Thymus (tissue), 11 donors: Measurements from ENCODE around the gene SLC39A7. TPM values are rescaled to one million over a fixed set of nuclear protein-coding genes. Genes with fewer than 3 reads are reported as not detected.

Experiments
- DNase-seq, 9 donors: peaks; one replicate each; pipeline ENCODE4 v3.0.0-alpha.2; 2013; ENCODE audit warnings: low spot score in 9 of 9, low read depth in 6 of 9, missing footprints in 1 of 9
- H3K27ac ChIP-seq, 2 donors: one replicate each; pipeline ENCODE4 v1.5.1; 2013; ENCODE audit warnings: control low read depth in 1 of 2, low read depth in 1 of 2, low read length in 1 of 2, mild to moderate bottlenecking in 1 of 2, moderate library complexity in 1 of 2
- H3K27me3 ChIP-seq, 2 donors: one replicate each; pipeline ENCODE4 v1.5.1; 2013; ENCODE audit warnings: low read length in 1 of 2; ENCODE audit not compliant: control insufficient read depth in 2 of 2, insufficient read depth in 1 of 2
- H3K36me3 ChIP-seq, 2 donors: one replicate each; pipeline ENCODE4 v1.5.1; 2013; ENCODE audit warnings: low read length in 1 of 2, mild to moderate bottlenecking in 1 of 2, moderate library complexity in 1 of 2; ENCODE audit not compliant: control insufficient read depth in 2 of 2, insufficient read depth in 2 of 2
- H3K4me1 ChIP-seq, 2 donors: one replicate each; pipeline ENCODE4 v1.5.1; 2013; ENCODE audit warnings: low read length in 2 of 2; ENCODE audit not compliant: control insufficient read depth in 2 of 2, insufficient read depth in 2 of 2
- H3K4me3 ChIP-seq, 2 donors: one replicate each; pipeline ENCODE4 v1.5.1; 2013; ENCODE audit warnings: low read length in 2 of 2, control low read depth in 1 of 2, mild to moderate bottlenecking in 1 of 2
- H3K9me3 ChIP-seq, 2 donors: one replicate each; pipeline ENCODE4 v1.5.1; 2013; ENCODE audit warnings: low read length in 1 of 2, mild to moderate bottlenecking in 1 of 2; ENCODE audit not compliant: control insufficient read depth in 2 of 2, insufficient read depth in 1 of 2
- WGBS: extraction: QIAGEN DNeasy Blood & Tissue Kit; methylation state at CpG from one replicate; pipeline ENCODE4 v1.1.7; 2013; 5-methylcytosine and 5-hydroxymethylcytosine counted together
- polyA plus RNA-seq: library from polyadenylated mRNA; stranded (reverse); fragments of 200-250 nt; gene quantifications from one replicate; pipeline ENCODE4 v1.2.3, GENCODE V29; 2013
- total RNA-seq: library from RNA; stranded (reverse); fragments of 120-200 nt; gene quantifications from one replicate; pipeline ENCODE4 v1.2.4, GENCODE V29; 2013
- donor health status: healthy.

Gene SLC39A7
- total and polyA plus RNA-seq, 2 donors, result 32.1 to 43.0 TPM

DNA sequence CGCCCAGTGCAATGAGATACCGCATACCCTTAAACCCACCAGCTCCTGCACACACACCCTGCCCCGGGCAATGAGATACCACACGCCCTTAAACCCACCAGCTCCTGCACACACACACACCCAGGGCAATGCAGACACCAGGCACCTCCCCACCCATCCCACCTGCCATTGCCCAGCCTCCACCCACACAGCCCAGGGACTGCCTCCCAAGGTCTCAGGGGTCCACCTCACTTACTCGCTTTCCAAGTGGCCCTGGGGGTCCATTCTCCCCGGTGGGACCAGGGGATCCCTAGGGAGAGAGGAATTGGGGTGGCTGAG is 32.4 kb upstream of the SLC39A7 start:
- no peak overlapping the region for H3K27ac ChIP-seq
- H3K4me1 ChIP-seq, result no peaks in the 10 kb centered on the region
- no peak overlapping the region for H3K4me3 ChIP-seq
- H3K36me3 ChIP-seq, result no peaks in the 10 kb centered on the region
- WGBS, result 79% methylated on average over 6 of the region's 6 CpGs
- peaks cover 0 to 29% of the 10 kb centered on the region in 2 donors for H3K27me3 ChIP-seq
- no peak for DNase-seq
- peaks cover 0 to 4% of the 10 kb centered on the region in 2 donors for H3K9me3 ChIP-seq

DNA sequence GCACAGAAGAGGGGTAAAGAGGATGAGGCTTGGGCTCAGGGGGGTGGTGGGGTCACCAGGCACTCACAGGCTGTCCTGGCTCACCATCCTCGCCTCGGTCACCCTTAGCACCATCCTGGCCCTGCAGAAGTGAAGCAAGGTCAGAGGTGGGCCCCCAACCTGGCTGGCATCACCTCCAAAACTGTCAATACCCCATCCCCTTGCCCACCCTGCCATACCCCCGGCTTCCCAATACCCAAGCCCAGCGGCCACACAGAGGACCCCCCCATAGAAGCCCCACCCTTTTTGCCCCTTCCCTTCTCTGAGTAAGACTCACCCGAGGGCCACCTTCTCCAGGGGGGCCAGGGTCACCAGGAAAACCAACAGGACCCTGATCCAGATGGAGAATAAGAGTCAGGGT is 32.0 kb upstream of the SLC39A7 start:
- Histone ChIP-seq H3K36me3 (no peaks in the 10 kb centered on the region), H3K27ac (no peak overlapping the region), H3K9me3 (peaks cover 0 to 1% of the 10 kb centered on the region in 2 donors), H3K4me3 (no peak overlapping the region), H3K27me3 (peaks cover 0 to 27% of the 10 kb centered on the region in 2 donors), H3K4me1 (no peaks in the 10 kb centered on the region)
- WGBS, result 77% methylated on average over 5 of the region's 5 CpGs
- no peak for DNase-seq

DNA sequence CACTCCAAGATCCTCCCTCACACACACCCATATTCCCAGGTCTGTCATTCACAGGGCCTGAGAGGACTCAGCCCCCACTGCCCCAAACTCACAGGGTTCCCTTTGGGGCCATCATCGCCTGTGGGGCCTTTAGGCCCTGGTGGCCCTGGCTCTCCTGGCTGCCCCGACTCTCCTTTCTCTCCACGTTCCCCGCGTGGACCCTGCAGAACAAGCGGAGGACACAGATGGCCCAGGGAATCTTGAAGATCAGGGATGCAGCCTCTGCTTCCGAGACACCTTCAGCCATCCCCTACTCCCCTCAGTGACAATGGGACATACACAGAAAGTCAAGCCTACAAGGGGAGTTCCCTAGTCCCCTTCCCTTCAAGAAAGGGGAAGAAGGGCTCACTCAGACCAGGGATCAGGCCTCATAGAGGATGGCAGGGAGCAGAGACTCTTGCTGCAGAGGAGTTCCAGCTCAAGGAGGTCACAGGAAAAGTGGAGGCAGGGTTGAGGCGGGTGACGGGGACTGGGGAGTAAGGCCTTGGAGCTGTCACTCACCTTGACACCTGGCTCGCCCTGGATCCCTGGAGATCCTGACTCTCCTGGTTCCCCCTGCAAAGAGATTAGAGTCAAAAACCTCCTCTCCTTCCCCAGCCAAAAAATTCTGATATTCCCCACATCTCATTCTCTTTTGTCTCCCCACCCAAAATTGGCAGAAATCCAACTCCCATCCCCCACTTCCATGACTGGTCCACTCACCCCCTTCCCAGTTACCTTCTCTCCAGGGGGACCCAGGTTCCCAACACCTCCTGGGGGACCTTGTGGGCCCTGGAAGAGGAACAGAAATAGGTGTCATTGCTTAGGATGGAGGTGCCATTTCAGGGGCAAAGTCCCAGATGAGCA is 31.1 kb upstream of the SLC39A7 start:
- peaks cover 0 to 23% of the 10 kb centered on the region in 2 donors for H3K27me3 ChIP-seq
- no peaks in the 10 kb centered on the region for H3K4me1 ChIP-seq
- no peaks in the 10 kb centered on the region for H3K9me3 ChIP-seq
- no peak for DNase-seq
- no peaks in the 10 kb centered on the region for H3K36me3 ChIP-seq
- no peak overlapping the region for H3K27ac ChIP-seq
- WGBS, result 93% methylated on average over 10 of the region's 10 CpGs
- H3K4me3 ChIP-seq, result no peak overlapping the region

DNA sequence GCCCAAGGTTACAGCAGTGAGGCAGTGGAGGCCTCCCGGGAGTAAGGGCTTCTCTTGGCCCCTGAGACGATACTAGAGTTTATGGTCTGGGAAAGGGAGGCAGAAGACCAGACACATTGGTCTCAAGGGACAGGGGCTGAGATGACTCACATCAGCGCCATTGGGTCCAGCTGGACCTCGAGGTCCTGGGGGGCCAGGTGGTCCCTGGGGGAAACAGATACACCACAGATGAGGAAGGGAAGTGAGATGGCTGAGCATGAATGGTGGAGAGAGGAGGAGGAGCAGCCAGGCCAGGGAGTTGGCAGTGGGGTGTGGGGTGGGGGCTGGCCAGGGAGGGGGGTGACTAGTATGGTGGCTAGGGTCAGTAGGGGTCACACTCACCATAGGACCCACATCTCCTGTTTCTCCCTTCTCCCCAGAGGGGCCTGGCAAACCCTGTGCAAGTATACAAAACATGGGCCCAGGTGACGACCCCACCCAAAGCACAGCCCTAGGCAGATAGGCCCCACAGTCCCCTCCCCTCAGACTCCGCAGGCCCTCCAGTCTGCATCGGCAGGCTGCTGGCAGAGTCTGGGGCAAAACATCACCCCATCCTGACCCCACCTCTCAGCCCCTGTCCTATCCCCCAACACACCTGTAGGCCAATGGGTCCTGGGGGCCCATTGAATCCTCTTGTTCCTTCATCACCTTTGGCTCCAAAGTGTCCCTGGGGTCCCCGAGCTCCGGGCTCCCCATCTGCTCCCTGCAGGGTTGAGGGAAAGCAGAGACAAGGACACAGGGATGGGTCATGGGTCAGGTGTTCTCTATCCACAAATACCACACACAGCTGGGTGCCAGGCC is 30.3 kb upstream of the SLC39A7 start:
- Histone ChIP-seq H3K36me3 (no peaks in the 10 kb centered on the region), H3K9me3 (no peaks in the 10 kb centered on the region), H3K4me1 (no peaks in the 10 kb centered on the region), H3K27ac (no peak overlapping the region), H3K27me3 (peaks cover 0 to 24% of the 10 kb centered on the region in 2 donors), H3K4me3 (no peak overlapping the region)
- 85% methylated on average over 9 of the region's 9 CpGs for whole genome bisulfite sequencing
- DNase-seq, result no peak

DNA sequence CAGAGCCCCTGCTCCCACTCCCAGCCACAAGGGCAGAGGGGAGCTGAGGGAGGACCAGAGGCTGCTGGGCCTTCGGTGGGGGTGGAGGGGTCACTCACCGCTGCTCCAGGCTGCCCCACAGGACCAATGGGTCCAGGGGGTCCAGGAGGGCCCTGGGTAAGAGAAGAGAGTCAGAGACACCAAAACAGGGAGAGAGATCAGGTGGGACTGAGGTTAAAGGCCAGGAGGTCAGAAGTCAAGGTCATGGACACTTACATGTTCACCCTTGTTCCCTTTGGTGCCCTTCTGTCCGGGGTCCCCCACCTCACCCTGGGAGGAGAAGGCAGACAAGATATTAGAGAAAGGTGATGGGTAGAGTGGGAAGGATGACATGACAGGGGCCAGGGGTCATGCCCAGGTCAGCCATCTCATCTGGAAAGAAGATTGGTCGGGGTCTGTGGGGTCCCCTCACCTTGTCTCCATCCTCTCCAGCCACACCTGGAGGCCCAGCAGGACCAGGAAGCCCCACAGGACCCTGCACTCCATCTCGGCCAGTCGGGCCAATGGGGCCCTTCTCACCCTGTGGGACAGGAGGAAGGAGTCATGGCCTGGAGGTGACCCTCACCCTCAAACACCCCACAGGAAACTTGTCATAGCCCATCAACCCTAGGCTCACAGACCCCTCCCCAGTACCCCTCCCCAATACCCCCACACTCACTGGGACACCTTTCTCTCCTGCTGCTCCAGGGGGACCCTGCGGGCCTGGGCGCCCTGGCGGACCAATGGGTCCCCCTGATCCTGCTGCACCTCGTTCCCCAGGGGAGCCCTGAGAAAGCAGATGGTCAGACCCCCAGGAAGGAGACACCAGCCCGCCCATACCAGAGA is 29.4 kb upstream of the SLC39A7 start:
- H3K27me3 ChIP-seq, result peaks cover 0 to 19% of the 10 kb centered on the region in 2 donors
- H3K9me3 ChIP-seq, result no peaks in the 10 kb centered on the region
- no peaks in the 10 kb centered on the region for H3K4me1 ChIP-seq
- H3K27ac ChIP-seq, result no peak overlapping the region
- WGBS, result 87% methylated on average over 11 of the region's 11 CpGs
- no peaks in the 10 kb centered on the region for H3K36me3 ChIP-seq
- H3K4me3 ChIP-seq, result no peak overlapping the region
- DNase-seq, result no peak

DNA sequence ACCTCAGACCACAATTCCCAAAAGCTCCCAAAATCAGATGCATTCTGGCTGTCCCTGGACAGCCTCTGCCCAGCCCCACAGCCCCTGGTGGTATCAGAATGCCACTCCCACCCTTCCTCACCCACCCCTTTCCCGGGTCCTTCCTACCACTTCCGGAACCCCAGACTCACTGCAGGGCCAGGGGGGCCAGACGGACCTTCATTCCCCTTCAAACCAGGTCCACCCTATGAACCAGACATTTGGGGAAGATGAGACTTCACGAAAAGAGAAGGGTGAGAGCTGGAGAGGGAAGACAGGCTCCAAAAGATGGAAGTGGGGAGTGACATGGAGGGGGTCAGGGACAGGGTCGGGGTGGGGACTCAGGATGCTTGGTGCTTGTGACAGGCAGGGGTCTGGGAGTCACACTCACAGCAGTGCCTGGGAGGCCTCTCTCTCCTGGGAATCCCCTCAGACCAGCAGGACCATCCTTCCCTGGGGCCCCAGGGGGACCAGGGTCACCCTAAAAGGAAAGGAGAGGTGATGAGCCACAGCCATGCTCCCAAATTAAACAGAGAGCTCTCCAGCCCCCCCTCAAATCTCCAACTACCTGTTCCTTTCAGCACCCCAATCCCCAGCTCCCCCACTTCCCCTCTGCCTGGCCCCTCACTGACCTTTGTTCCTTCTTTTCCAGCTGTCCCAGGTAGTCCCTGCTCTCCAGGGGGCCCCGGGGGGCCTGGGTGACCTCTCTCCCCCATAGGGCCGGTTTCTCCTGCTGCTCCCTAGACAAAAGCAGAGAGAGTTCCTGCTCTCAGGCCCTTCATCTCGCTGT is 28.6 kb upstream of the SLC39A7 start:
- H3K4me3 ChIP-seq, result no peak overlapping the region
- no peak overlapping the region for H3K27ac ChIP-seq
- DNase-seq, result no peak
- no peaks in the 10 kb centered on the region for H3K4me1 ChIP-seq
- no peaks in the 10 kb centered on the region for H3K36me3 ChIP-seq
- peaks cover 0 to 19% of the 10 kb centered on the region in 2 donors for H3K27me3 ChIP-seq
- 85% methylated on average over 8 of the region's 8 CpGs for WGBS
- H3K9me3 ChIP-seq, result no peaks in the 10 kb centered on the region

DNA sequence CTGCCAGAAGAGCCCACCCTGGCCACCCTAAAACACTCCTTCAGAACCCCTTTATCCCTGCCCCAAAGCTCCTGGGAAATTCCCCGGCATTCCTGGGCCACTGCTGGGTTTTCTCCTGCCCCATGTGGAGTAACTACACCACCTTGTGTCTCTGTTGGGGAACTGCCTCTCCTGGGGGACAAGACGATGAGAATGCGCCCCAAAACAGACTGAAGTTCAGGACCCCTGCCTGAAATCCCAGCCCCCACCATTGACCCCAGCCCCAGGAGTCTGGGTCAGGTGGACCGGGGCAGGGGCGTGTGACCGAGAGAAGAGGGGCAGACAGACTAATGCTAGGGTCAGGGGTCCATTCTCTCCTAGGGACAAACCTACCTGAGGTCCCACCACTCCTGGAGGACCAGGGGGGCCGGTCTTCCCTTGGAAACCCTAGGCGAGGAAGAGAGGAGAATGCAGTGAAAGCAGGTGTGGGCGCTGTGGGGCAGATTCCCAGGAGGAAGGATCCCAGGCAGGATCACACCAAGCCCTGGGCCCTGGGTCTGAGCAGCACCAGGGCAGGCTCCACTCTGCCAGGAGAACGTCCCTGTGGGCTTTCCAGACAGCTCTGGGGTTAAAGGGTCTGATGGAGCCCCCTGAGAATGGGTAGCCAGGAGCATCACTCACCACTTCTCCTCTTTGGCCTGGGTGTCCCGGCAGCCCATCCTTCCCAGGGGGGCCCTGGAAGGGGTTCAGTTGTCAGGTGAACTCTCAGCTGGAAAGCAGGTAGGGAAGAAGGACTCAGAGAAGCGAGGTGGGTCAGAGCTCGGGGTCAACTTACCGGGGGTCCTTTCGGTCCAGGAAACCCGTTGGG is 27.8 kb upstream of the SLC39A7 start:
- H3K36me3 ChIP-seq, result no peaks in the 10 kb centered on the region
- DNase-seq, result no peak
- no peak overlapping the region for H3K27ac ChIP-seq
- H3K4me1 ChIP-seq, result no peaks in the 10 kb centered on the region
- no peaks in the 10 kb centered on the region for H3K9me3 ChIP-seq
- no peak overlapping the region for H3K4me3 ChIP-seq
- WGBS, result 80% methylated on average over 16 of the region's 16 CpGs
- peaks cover 0 to 19% of the 10 kb centered on the region in 2 donors for H3K27me3 ChIP-seq
